ENCODE data around the gene PDE4B. TPM values are rescaled to one million over a fixed set of nuclear protein-coding genes. Genes with fewer than 3 reads are reported as not detected.

The PDE4B gene
- total RNA-seq, 1 donor from 2014 or later, result 1.2 TPM

- TF ChIP-seq EZH2phosphoT487 (IDR thresholded peaks at IDR 0.05) (no peak), EZH2 (IDR thresholded peaks at IDR 0.05) (no peak)
- TF ChIP-seq, protein P1, sequence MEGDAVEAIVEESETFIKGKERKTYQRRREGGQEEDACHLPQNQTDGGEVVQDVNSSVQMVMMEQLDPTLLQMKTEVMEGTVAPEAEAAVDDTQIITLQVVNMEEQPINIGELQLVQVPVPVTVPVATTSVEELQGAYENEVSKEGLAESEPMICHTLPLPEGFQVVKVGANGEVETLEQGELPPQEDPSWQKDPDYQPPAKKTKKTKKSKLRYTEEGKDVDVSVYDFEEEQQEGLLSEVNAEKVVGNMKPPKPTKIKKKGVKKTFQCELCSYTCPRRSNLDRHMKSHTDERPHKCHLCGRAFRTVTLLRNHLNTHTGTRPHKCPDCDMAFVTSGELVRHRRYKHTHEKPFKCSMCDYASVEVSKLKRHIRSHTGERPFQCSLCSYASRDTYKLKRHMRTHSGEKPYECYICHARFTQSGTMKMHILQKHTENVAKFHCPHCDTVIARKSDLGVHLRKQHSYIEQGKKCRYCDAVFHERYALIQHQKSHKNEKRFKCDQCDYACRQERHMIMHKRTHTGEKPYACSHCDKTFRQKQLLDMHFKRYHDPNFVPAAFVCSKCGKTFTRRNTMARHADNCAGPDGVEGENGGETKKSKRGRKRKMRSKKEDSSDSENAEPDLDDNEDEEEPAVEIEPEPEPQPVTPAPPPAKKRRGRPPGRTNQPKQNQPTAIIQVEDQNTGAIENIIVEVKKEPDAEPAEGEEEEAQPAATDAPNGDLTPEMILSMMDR (IDR thresholded peaks at IDR 0.05), result no peak
- Mint-ChIP-seq H3K9me3 (no peaks in the 10 kb centered on the region), H3K4me1 (peaks cover 3% of the 10 kb centered on the region), H3K27me3 (ENCODE audit: insufficient read depth, low read depth) (peaks cover 4% of the 10 kb centered on the region), H3K4me3 (no peak overlapping the region), H3K27ac (no peak overlapping the region), H3K36me3 (no peaks in the 10 kb centered on the region)
- H3F3A ChIP-seq (ENCODE audit: low read depth), result no peaks in the 10 kb centered on the region
- no peaks in the 10 kb centered on the region for H3K4me1 ChIP-seq
- DNase-seq (ENCODE audit: low spot score), result no peak
- H2AFZ ChIP-seq (replicated peaks), result no peak overlapping the region
- no peak overlapping the region for H3K4me3 ChIP-seq
- no peaks in the 10 kb centered on the region for H3K36me3 ChIP-seq
- no peaks in the 10 kb centered on the region for H3K9me3 ChIP-seq (ENCODE audit: low read depth)
- no peak overlapping the region for H3K4me2 ChIP-seq
- H3K27me3 ChIP-seq, result no peaks in the 10 kb centered on the region
- no peaks in the 10 kb centered on the region for H4K20me1 ChIP-seq (ENCODE audit: low read depth)
- H3K27ac ChIP-seq, result no peak overlapping the region
- H3K9ac ChIP-seq, result no peak overlapping the region
- no peaks in the 10 kb centered on the region for H3K79me2 ChIP-seq (ENCODE audit: low read depth)
These were observed 21.3 kb downstream of the PDE4B start for GRCh38 chr1:65813956-65814355.

- H3K27me3 ChIP-seq, result no peaks in the 10 kb centered on the region
- no peaks in the 10 kb centered on the region for H3K9me3 ChIP-seq (ENCODE audit: low read depth)
- H3K4me2 ChIP-seq, result no peak overlapping the region
- no peak overlapping the region for H3K9ac ChIP-seq
- Mint-ChIP-seq H3K4me1 (peaks cover 3% of the 10 kb centered on the region), H3K36me3 (no peaks in the 10 kb centered on the region), H3K9me3 (no peaks in the 10 kb centered on the region), H3K27ac (no peak overlapping the region), H3K4me3 (no peak overlapping the region), H3K27me3 (ENCODE audit: insufficient read depth, low read depth) (peaks cover 4% of the 10 kb centered on the region)
- H3K79me2 ChIP-seq (ENCODE audit: low read depth), result no peaks in the 10 kb centered on the region
- no peak for DNase-seq (ENCODE audit: low spot score)
- H3K4me3 ChIP-seq, result no peak overlapping the region
- H3K27ac ChIP-seq, result no peak overlapping the region
- H3F3A ChIP-seq (ENCODE audit: low read depth), result no peaks in the 10 kb centered on the region
- TF ChIP-seq EZH2 (IDR thresholded peaks at IDR 0.05) (no peak), EZH2phosphoT487 (IDR thresholded peaks at IDR 0.05) (no peak)
- TF ChIP-seq, protein P1 (IDR thresholded peaks at IDR 0.05), result no peak
- H3K36me3 ChIP-seq, result no peaks in the 10 kb centered on the region
- no peaks in the 10 kb centered on the region for H3K4me1 ChIP-seq
- no peak overlapping the region for H2AFZ ChIP-seq (replicated peaks)
- H4K20me1 ChIP-seq (ENCODE audit: low read depth), result no peaks in the 10 kb centered on the region
These were observed 22.1 kb downstream of the PDE4B start for GRCh38 chr1:65814752-65815151.

DNA sequence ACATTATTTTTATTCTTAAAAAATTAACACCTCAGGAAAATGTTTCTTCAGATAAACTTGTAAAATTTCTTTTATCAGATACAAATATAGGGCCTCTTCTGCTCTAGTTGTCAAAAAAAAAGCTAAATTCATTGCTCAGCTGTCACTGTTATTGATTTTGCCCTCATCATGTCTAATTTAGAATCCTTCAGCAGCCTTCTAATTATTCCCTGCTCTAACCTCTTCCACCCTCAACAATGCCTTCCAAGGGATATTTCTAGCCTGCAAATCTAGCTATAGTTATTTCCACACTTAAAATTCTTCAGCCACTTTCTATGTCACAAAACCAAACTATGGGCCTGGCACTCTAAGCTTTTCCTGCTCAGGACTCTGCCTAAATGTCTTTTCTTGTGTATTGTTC, 25.2 kb downstream of the PDE4B start:
- no peaks in the 10 kb centered on the region for H3K36me3 Mint-ChIP-seq
- no peak overlapping the region for H3K27ac Mint-ChIP-seq
- H3K4me1 ChIP-seq, result no peaks in the 10 kb centered on the region
- H3K9ac ChIP-seq, result no peak overlapping the region
- H3K4me2 ChIP-seq, result no peak overlapping the region
- no peaks in the 10 kb centered on the region for H4K20me1 ChIP-seq (ENCODE audit: low read depth)
- no peaks in the 10 kb centered on the region for H3K27me3 ChIP-seq
- H3K4me1 Mint-ChIP-seq, result peaks cover 3% of the 10 kb centered on the region
- no peak for DNase-seq (ENCODE audit: low spot score)
- H3F3A ChIP-seq (ENCODE audit: low read depth), result no peaks in the 10 kb centered on the region
- H2AFZ ChIP-seq (replicated peaks), result no peak overlapping the region
- H3K79me2 ChIP-seq (ENCODE audit: low read depth), result no peaks in the 10 kb centered on the region
- H3K9me3 ChIP-seq (ENCODE audit: low read depth), result no peaks in the 10 kb centered on the region
- no peaks in the 10 kb centered on the region for H3K36me3 ChIP-seq
- H3K27ac ChIP-seq, result no peak overlapping the region
- H3K27me3 Mint-ChIP-seq (ENCODE audit: insufficient read depth, low read depth), result peaks cover under 1% of the 10 kb centered on the region
- H3K4me3 ChIP-seq, result no peak overlapping the region
- H3K9me3 Mint-ChIP-seq, result no peaks in the 10 kb centered on the region
- no peak overlapping the region for H3K4me3 Mint-ChIP-seq
- TF ChIP-seq EZH2phosphoT487 (IDR thresholded peaks at IDR 0.05) (no peak), EZH2 (IDR thresholded peaks at IDR 0.05) (no peak)
- TF ChIP-seq, protein P1 (IDR thresholded peaks at IDR 0.05), result no peak
